Urinary bladder (tissue), 4 donors: ENCODE results near the gene AATK. TPM values are rescaled to one million over a fixed set of nuclear protein-coding genes. Genes with fewer than 3 reads are reported as not detected.
"Not testable (repeated sequence)": the region's sequence is repeated elsewhere in the genome, so short reads cannot be mapped to it uniquely, and the experiment has no call there.

ENCODE experiments used
- DNase-seq: peaks from one replicate; pipeline ENCODE4 v3.0.0-alpha.2; 2015; ENCODE audit errors: extremely low spot score
- H3K27ac ChIP-seq: one replicate; pipeline ENCODE4 v1.5.1; 2013; ENCODE audit warnings: low read depth, mild to moderate bottlenecking, moderate library complexity
- H3K36me3 ChIP-seq: one replicate; pipeline ENCODE4 v1.6.1; 2013; ENCODE audit warnings: mild to moderate bottlenecking, moderate library complexity; ENCODE audit not compliant: insufficient read depth
- H3K4me1 ChIP-seq: one replicate; pipeline ENCODE4 v1.6.1; 2013; ENCODE audit warnings: mild to moderate bottlenecking, moderate library complexity; ENCODE audit not compliant: insufficient read depth
- H3K4me3 ChIP-seq: one replicate; pipeline ENCODE4 v1.5.1; 2013; ENCODE audit warnings: low read depth, low read length
- WGBS: extraction: QIAGEN DNeasy Blood & Tissue Kit; methylation state at CpG from one replicate; pipeline ENCODE4 v1.1.7; 2013; 5-methylcytosine and 5-hydroxymethylcytosine counted together
- polyA plus RNA-seq: library from polyadenylated mRNA; stranded (reverse); fragments of 200-250 nt; gene quantifications from one replicate; pipeline ENCODE4 v1.2.3, GENCODE V29; 2013
- total RNA-seq: library from RNA; depleted of rRNA; stranded (reverse); fragments of >200 nt; gene quantifications from one replicate; pipeline ENCODE4 v1.2.3, GENCODE V29; 2014
- donor health status: healthy with polysubstance abuse.
- donor health status: healthy.

The AATK gene
- total and polyA plus RNA-seq, 2 donors = 7.6 to 9.2 TPM

- H3K36me3 ChIP-seq = peaks cover 4% of the 10 kb centered on the region
Measured at GRCh38 chr17:81085420-81085911, 80.6 kb downstream of the AATK start.

GRCh38 chr17:81084680-81085419, 81.2 kb downstream of the AATK start:
- no peak overlapping the region for H3K27ac ChIP-seq
- DNase-seq = no peak

More at GRCh38 chr17:81085420-81085911, 80.6 kb downstream of the AATK start:
- 83% methylated on average over 20 of the region's 20 CpGs for WGBS
- Histone ChIP-seq H3K4me3 (no peak overlapping the region), H3K4me1 (no peaks in the 10 kb centered on the region), H3K27ac (no peak overlapping the region)
- DNase-seq = no peak

GRCh38 chr17:81083125-81083765, 82.8 kb downstream of the AATK start:
- no peak overlapping the region for H3K27ac ChIP-seq
- 73% methylated on average over 27 of the region's 27 CpGs for WGBS
- no peaks in the 10 kb centered on the region for H3K4me1 ChIP-seq
- DNase-seq = no peak
- H3K36me3 ChIP-seq = peaks cover 2% of the 10 kb centered on the region
- no peak overlapping the region for H3K4me3 ChIP-seq

More at GRCh38 chr17:81084680-81085419, 81.2 kb downstream of the AATK start:
- Histone ChIP-seq H3K4me3 (no peak overlapping the region), H3K36me3 (peaks cover 4% of the 10 kb centered on the region), H3K4me1 (no peaks in the 10 kb centered on the region)
- 85% methylated on average over 26 of the region's 26 CpGs for WGBS

GRCh38 chr17:81082177-81083073, 83.6 kb downstream of the AATK start:
- Histone ChIP-seq H3K4me3 (no peak overlapping the region), H3K4me1 (no peaks in the 10 kb centered on the region), H3K36me3 (peaks cover 2% of the 10 kb centered on the region), H3K27ac (no peak overlapping the region)
- 92% methylated on average over 33 of the region's 33 CpGs for WGBS
- DNase-seq = no peak

- no peak for DNase-seq
- WGBS = 92% methylated on average over 33 of the region's 33 CpGs
- no peaks in the 10 kb centered on the region for H3K4me1 ChIP-seq
- peaks cover 2% of the 10 kb centered on the region for H3K36me3 ChIP-seq
- H3K27ac ChIP-seq = no peak overlapping the region
- no peak overlapping the region for H3K4me3 ChIP-seq
Measured at GRCh38 chr17:81081222-81082176, 84.5 kb downstream of the AATK start.

- peaks cover 1% of the 10 kb centered on the region for H3K36me3 ChIP-seq
- no peak overlapping the region for H3K27ac ChIP-seq
- WGBS = 68% methylated on average over 19 of the region's 19 CpGs
- H3K4me3 ChIP-seq = no peak overlapping the region
- no peak for DNase-seq
- no peaks in the 10 kb centered on the region for H3K4me1 ChIP-seq
Measured at GRCh38 chr17:81080019-81080418, 86.0 kb downstream of the AATK start.

- not testable (repeated sequence) for H3K4me1 ChIP-seq, H3K36me3 ChIP-seq, H3K4me3 ChIP-seq, H3K27ac ChIP-seq, DNase-seq
- WGBS = 94% methylated on average over 45 of the region's 45 CpGs
Measured at GRCh38 chr17:81078026-81078913, 87.8 kb downstream of the AATK start.

- Histone ChIP-seq H3K27ac (no peak overlapping the region), H3K4me3 (no peak overlapping the region), H3K36me3 (no peaks in the 10 kb centered on the region), H3K4me1 (no peaks in the 10 kb centered on the region)
- no peak for DNase-seq
- WGBS = 71% methylated on average over 14 of the region's 14 CpGs
Measured at GRCh38 chr17:81076141-81076679, 89.8 kb downstream of the AATK start.

GRCh38 chr17:81075307-81075706, 90.7 kb downstream of the AATK start:
- no peaks in the 10 kb centered on the region for H3K36me3 ChIP-seq
- WGBS = 79% methylated on average over 17 of the region's 17 CpGs
- no peaks in the 10 kb centered on the region for H3K4me1 ChIP-seq
- DNase-seq = no peak
- no peak overlapping the region for H3K27ac ChIP-seq
- H3K4me3 ChIP-seq = no peak overlapping the region

GRCh38 chr17:81074875-81075274, 91.1 kb downstream of the AATK start:
- no peaks in the 10 kb centered on the region for H3K36me3 ChIP-seq
- no peak for DNase-seq
- H3K4me3 ChIP-seq = no peak overlapping the region
- WGBS = 69% methylated on average over 8 of the region's 8 CpGs
- no peak overlapping the region for H3K27ac ChIP-seq
- no peaks in the 10 kb centered on the region for H3K4me1 ChIP-seq

GRCh38 chr17:81073967-81074839, 91.8 kb downstream of the AATK start:
- 93% methylated on average over 42 of the region's 42 CpGs for WGBS
- no peak for DNase-seq
- Histone ChIP-seq H3K4me3 (no peak overlapping the region), H3K36me3 (no peaks in the 10 kb centered on the region), H3K27ac (no peak overlapping the region), H3K4me1 (no peaks in the 10 kb centered on the region)
